Osteocyte (in vitro differentiated cells): ENCODE data around the gene ATP11A. TPM values are rescaled to one million over a fixed set of nuclear protein-coding genes. Genes with fewer than 3 reads are reported as not detected.

Source experiments
- DNase-seq: peaks from one replicate; pipeline ENCODE4 v3.0.0; 2021; ENCODE audit warnings: mixed read lengths; ENCODE audit not compliant: unreplicated experiment; ENCODE audit errors: extremely low spot score
- H3K27ac Mint-ChIP-seq: one replicate; pipeline ENCODE4 v1.8.0; 2021; ENCODE audit warnings: mild to moderate bottlenecking, mixed read lengths; ENCODE audit not compliant: unreplicated experiment
- H3K27me3 Mint-ChIP-seq: one replicate; pipeline ENCODE4 v1.8.0; 2021; ENCODE audit warnings: mixed read lengths; ENCODE audit not compliant: unreplicated experiment
- H3K36me3 Mint-ChIP-seq: one replicate; pipeline ENCODE4 v1.8.0; 2021; ENCODE audit warnings: mixed read lengths; ENCODE audit not compliant: unreplicated experiment
- H3K4me1 Mint-ChIP-seq: one replicate; pipeline ENCODE4 v1.8.0; 2021; ENCODE audit warnings: mixed read lengths; ENCODE audit not compliant: unreplicated experiment
- H3K4me3 Mint-ChIP-seq: one replicate; pipeline ENCODE4 v1.8.0; 2021; ENCODE audit warnings: mild to moderate bottlenecking, moderate library complexity, mixed read lengths; ENCODE audit not compliant: unreplicated experiment
- H3K9me3 Mint-ChIP-seq: one replicate; pipeline ENCODE4 v1.8.0; 2021; ENCODE audit warnings: mixed read lengths; ENCODE audit not compliant: unreplicated experiment
- total RNA-seq: library from RNA; stranded (reverse); gene quantifications from 2 replicates; pipeline ENCODE4 v1.2.1, GENCODE V29; 2021
- TF ChIP-seq, protein P1 (sequence below): fragments of 200-600 bp; sonication (generic); IDR thresholded peaks from 2 replicates; pipeline ENCODE4 v1.5.0; 2021; ENCODE audit warnings: antibody characterized with exemption, mild to moderate bottlenecking, moderate library complexity

ATP11A gene
- total RNA-seq, 1 donor from 2014 or later, result 15.7 TPM

DNA sequence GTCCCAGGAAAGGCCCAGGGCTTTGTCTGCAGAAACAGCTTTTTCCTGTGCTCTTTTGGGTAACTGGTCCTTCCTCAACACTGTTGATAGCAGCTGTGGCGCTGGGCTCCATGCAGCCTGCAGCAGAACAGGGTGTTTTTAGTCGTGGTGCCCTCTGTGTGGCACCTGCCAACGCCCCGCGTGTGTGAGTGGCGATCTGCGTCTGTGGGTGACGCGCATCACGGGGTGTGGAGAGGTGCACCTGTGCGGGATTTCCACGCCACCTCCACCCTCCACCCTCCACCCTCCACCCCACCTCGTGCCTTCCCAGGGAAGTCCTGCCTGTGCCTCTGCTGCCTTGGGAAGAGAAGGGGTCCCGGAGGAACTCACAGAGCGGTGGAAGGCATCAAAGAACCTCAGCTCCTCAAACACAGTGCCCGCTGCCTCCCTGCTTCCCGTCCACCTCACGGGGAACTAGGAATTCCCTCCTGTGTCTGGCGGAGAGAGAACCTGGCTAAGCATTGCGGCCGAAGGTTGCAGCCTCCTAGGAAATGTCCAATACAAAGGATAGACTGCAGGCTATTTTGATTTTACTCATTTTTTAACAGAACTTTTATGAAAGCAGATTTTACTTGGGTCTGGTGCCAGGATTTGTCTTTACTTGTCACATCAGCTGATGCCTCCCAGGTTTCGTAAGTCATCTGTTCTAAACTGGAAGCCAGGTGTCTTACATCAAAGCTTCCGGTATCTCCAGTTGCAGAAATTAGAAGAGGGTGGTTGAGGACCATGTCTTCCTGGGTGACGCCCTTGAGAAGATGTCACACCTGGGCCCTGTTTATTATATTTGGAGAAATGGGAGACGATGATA is 84.0 kb downstream of the ATP11A start:
- H3K27me3 Mint-ChIP-seq, result no peaks in the 10 kb centered on the region
- no peak overlapping the region for H3K27ac Mint-ChIP-seq
- no peak overlapping the region for H3K4me3 Mint-ChIP-seq
- no peak for DNase-seq
- H3K9me3 Mint-ChIP-seq, result no peaks in the 10 kb centered on the region
- peaks cover 2% of the 10 kb centered on the region for H3K36me3 Mint-ChIP-seq
- no peaks in the 10 kb centered on the region for H3K4me1 Mint-ChIP-seq
- TF ChIP-seq, protein P1, sequence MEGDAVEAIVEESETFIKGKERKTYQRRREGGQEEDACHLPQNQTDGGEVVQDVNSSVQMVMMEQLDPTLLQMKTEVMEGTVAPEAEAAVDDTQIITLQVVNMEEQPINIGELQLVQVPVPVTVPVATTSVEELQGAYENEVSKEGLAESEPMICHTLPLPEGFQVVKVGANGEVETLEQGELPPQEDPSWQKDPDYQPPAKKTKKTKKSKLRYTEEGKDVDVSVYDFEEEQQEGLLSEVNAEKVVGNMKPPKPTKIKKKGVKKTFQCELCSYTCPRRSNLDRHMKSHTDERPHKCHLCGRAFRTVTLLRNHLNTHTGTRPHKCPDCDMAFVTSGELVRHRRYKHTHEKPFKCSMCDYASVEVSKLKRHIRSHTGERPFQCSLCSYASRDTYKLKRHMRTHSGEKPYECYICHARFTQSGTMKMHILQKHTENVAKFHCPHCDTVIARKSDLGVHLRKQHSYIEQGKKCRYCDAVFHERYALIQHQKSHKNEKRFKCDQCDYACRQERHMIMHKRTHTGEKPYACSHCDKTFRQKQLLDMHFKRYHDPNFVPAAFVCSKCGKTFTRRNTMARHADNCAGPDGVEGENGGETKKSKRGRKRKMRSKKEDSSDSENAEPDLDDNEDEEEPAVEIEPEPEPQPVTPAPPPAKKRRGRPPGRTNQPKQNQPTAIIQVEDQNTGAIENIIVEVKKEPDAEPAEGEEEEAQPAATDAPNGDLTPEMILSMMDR, result no peak

DNA sequence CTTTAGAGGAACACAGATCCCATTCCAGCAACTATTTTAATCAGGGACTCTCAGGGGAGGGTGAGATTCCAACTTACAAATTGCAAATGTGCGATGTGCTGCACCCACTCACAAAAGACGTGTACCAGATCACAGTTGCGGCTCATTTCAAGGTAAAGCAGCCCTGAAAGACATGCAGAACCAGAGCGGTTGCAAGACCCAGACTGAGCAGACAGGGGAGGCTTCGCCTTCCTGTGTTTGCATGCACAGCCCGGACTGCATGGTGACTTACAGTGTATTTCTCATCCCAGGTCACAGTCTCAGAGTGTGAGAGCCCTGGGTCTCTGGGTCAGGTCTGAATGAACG is 84.6 kb downstream of the ATP11A start:
- Mint-ChIP-seq H3K4me1 (no peaks in the 10 kb centered on the region), H3K27me3 (no peaks in the 10 kb centered on the region), H3K27ac (no peak overlapping the region), H3K4me3 (no peak overlapping the region), H3K36me3 (peaks cover 2% of the 10 kb centered on the region), H3K9me3 (no peaks in the 10 kb centered on the region)
- DNase-seq, result no peak
- TF ChIP-seq, protein P1, result no peak

DNA sequence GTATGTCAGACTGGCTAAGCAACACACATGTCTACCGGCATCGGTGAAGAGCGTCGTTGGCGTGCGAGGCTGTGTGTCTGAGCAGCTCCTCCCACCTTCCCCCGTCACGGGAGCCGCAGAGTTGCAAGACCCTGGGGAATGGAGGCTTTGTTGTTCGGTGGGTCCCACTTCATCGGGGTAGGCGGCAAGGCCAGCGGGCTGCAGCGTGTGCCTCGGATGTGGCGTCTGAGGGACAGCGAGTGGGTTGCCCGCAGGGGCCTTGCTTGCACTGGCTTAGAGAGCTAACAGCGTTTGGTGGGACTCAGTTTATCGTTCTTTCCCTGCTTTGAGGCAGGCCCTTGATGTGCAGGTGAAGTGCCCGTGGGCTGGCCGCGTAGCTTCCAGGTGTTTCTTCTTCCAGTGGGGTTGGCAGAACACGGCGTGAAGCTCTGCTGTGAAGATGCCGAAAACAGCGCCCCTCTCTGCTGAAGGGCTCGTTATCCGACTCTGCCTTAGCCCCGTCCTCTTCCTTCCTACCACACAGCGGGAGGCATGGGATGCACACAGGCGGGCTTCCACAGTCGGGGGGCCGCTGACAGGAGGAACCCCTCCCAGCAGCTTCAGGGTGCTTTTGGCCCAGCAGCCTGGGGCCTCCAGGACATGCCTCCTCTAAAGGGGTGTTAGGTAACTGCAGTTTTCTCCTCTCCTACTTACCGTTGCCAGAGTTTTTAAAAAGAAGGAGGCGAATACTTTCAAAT is 85.2 kb downstream of the ATP11A start:
- Mint-ChIP-seq H3K27me3 (no peaks in the 10 kb centered on the region), H3K9me3 (no peaks in the 10 kb centered on the region), H3K4me1 (peaks cover 4% of the 10 kb centered on the region), H3K36me3 (peaks cover 2% of the 10 kb centered on the region), H3K4me3 (no peak overlapping the region), H3K27ac (no peak overlapping the region)
- no peak for DNase-seq
- TF ChIP-seq, protein P1, result no peak

DNA sequence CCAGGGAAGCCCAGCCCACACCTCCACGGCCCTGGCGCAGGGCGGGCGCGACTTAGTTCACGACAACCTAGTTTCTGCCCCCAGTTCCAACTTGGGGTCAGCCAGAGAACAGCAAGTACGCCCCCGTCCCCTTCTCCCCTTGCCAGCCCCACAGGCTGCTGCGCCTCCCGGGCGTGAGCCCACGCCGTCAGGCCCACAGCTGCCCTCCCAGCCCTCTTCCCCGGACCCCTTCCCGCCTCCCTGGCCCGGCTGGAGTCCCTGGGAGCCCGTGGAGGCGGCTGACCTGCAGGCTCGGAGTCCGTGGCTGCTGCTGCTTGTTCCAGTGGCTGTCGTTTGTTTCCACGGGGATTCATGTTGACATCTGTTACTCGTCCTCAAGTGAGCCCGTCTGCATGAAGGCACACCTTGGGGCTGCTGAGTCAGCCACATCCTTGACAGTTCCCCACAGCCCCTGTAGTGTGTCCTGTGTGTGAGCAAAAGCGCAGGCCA is 86.0 kb downstream of the ATP11A start:
- Mint-ChIP-seq H3K4me3 (no peak overlapping the region), H3K27ac (no peak overlapping the region), H3K27me3 (no peaks in the 10 kb centered on the region), H3K4me1 (peaks cover 9% of the 10 kb centered on the region), H3K36me3 (peaks cover 2% of the 10 kb centered on the region), H3K9me3 (no peaks in the 10 kb centered on the region)
- DNase-seq, result no peak
- TF ChIP-seq, protein P1, result no peak

DNA sequence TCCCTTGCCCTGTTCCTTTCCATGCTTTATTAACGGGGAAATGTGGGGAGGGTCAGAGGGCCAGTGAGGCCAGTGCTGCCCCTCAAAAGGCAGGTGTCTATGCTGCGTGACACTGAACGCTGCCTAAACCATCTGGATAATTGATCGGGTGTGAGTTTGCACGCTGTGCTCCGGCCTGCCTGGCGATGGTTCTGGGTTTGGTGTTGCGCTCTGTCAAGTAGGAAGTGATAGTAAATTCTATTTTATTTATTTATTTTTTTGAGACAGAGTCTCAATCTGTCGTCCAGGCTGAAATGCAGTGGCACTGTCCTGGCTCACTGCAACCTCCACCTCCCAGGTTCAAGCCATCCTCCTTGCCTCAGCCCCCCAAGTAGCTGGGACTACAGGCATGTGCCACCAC is 86.5 kb downstream of the ATP11A start:
- H3K36me3 Mint-ChIP-seq, result peaks cover 2% of the 10 kb centered on the region
- DNase-seq, result no peak
- H3K27ac Mint-ChIP-seq, result no peak overlapping the region
- H3K27me3 Mint-ChIP-seq, result no peaks in the 10 kb centered on the region
- H3K4me1 Mint-ChIP-seq, result peaks cover 9% of the 10 kb centered on the region
- H3K4me3 Mint-ChIP-seq, result no peak overlapping the region
- no peaks in the 10 kb centered on the region for H3K9me3 Mint-ChIP-seq
- TF ChIP-seq, protein P1, result no peak
